GM19239 (cell line): ENCODE data around the gene POP7.
A peak's percentile ranks its signal among the peaks of the same experiment; 100 is the strongest.
"Not testable (repeated sequence)": the region's sequence is repeated elsewhere in the genome, so short reads cannot be mapped to it uniquely, and the experiment has no call there.

Source experiments
- DNase-seq: peaks from one replicate; pipeline ENCODE4 v3.0.0; 2011; ENCODE audit warnings: low spot score; ENCODE audit not compliant: insufficient read length
- FAIRE-seq: peaks from 2 replicates; lab custom pipeline; 2011; peaks lifted over from hg19 to GRCh38; lab: Jason Lieb, UNC

Gene POP7

GRCh38 chr7:100705753-100706671 is at the start of gene POP7:
TSS of gene POP7 (plus strand) at chr7:100706121. CDS start at chr7:100706831, 710 bp downstream.
- peak; percentile 96 for FAIRE-seq
- peak; percentile 91 for DNase-seq

DNA sequence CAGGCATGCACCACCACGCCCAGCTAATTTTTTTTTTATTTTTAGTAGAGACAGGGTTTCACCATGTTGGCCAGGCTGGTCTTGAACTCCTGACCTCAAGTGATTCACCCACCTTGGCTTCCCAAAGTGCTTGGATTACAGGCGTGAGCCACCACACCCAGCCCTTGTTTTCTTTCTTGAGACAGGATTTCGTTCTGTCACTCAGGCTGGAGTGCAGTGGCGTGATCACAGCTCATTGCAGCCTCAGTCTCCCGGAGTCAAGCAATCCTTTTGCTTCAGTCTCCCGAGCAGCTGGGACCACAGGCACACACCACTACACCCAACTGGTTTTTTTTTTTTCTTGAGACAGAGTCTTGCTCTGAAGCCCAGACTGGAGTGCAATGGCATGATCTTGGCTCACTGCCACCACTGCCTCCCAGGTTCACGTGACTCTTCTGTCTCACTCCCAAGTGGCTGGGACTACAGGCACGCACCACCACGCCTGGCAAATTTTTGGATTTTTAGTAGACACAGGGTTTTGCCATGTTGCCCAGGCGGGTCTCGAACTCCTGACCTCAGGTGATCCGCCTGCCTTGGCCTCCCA is 43.6 kb upstream of the POP7 start:
- DNase-seq, FAIRE-seq: not testable (repeated sequence)

GRCh38 chr7:100665168-100665726 is 40.7 kb upstream of the POP7 start:
- DNase-seq: no peak
- no peak for FAIRE-seq

- DNase-seq: no peak
- no peak for FAIRE-seq
Observed at GRCh38 chr7:100667331-100668068, 38.4 kb upstream of the POP7 start.

DNA sequence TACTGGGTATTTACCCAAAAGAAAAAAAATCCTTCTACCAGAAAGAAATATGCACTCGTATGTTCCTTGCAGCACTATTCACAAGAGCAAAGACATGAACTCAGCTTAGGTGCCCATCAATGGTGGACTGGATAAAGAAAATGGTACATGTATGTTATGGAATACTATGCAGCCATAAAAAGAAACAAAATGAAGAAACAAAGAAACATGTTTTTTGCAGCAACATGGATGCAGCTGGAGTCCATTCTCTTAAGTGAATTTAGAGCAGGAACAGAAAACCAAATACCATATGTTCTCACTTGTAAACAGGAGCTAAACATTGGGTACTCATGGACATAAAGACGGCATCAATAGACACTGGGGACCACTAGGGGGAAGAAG is 37.9 kb upstream of the POP7 start:
- no peak for FAIRE-seq
- DNase-seq: no peak

DNA sequence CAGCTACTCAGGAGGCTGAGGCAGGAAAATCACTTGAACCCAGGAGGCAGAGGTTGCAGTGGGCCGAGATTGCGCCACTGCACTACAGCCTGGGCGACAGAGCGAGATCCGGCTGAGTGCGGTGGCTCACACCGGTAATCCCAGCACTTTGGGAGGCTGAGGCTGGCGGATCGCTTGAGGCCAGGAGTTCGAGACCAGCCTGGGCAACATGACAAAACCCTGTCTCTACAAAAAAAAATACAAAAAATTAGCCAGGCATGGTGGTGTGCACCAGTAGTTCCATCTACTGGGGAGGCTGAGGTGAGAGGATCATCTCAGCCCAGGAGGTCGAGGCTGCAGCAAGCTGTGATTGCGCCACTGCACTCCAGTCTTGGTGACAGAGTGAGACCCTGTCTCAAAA is 36.8 kb upstream of the POP7 start:
- DNase-seq, FAIRE-seq: not testable (repeated sequence)

DNA sequence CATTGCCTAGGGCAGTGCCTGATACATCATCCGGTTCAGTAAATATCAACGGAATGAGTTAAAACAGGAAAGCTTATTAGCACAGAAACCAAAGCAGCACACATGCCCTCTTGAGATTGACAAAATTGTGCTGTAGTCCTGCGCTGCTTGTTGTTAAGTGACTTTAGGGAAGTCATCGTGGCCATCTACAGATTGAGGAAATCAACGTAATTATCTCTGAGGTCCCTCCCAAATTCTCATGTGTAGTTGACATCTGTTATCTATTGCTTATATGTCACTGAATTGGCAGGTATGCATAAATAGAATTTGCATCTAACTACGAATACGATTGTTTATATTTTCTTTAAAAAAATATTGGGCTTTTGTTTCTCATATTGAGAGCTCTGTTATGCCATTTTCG is 35.8 kb upstream of the POP7 start:
- FAIRE-seq (no peak), DNase-seq (no peak)

GRCh38 chr7:100671353-100672327 is 34.3 kb upstream of the POP7 start:
- FAIRE-seq (no peak), DNase-seq (no peak)

- peak; percentile 98 for FAIRE-seq
Observed at GRCh38 chr7:100673302-100673941, 32.5 kb upstream of the POP7 start, which contains the start of gene GNB2. TSS of gene GNB2 (plus strand) at chr7:100673740. CDS start at chr7:100676266, 2,526 bp downstream.

GRCh38 chr7:100673942-100674410 is 31.9 kb upstream of the POP7 start:
- FAIRE-seq (no peak), DNase-seq (no peak)

More at GRCh38 chr7:100673302-100673941, 32.5 kb upstream of the POP7 start, which contains the start of gene GNB2:
- DNase-seq: peak; percentile 91

- FAIRE-seq: no peak
- DNase-seq: no peak
Observed at GRCh38 chr7:100674411-100675104, 31.4 kb upstream of the POP7 start.

DNA sequence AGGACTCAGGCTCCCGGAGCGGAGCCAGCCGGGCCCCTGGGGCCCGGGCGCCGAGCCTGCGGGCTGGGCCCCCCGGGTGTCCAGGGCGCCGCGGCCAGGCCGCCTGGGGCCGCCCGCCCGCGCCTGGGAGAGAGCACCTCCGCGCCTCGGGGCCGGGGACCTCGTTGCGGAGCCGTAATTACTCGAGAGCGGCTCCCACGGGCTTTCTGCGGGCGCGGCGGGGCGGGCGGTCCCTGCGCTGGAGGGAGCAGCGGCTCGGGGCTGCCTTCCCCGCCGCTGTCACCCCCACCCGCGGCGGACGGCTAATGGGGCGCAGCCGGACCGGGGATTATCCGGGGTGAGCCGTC is 30.8 kb upstream of the POP7 start:
- FAIRE-seq: no peak
- no peak for DNase-seq

GRCh38 chr7:100675581-100676350 is 30.2 kb upstream of the POP7 start:
- DNase-seq (peak; percentile 86), FAIRE-seq (peak; percentile 18)

DNA sequence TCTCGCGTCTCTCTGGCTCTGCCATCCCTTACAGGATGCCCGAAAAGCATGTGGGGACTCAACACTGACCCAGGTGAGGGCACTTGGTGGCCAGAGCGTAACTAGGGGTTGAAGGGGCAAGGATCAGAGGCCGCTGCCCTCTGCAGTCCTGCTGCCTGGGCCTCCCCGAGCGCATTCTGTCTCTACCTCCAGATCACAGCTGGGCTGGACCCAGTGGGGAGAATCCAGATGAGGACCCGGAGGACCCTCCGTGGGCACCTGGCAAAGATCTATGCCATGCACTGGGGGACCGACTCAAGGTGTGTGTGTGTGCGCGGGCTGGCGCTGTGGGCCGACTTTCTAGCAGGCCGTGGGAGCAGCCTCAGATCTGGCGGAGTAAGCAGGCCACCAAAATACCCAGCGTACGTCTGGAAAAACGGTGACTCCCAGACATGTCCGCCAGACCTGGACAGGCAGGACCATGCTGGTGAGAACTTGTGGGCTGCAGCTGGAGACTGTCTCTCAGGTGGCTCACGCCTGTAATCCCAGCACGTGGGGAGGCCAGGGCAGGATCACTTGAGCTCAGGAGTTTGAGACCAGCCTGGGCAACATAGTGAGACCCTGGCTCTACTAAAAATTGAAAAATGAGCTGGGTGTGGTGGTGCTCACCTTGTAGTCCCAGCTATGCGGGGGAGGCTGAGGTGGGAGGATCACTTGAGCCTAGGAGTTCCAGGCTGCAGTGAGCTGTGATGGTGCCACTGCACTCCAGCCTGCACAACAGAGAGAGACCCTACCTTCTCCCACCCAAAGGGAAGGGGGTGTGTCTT is 29.2 kb upstream of the POP7 start:
- FAIRE-seq (no peak), DNase-seq (peak; percentile 4)

DNA sequence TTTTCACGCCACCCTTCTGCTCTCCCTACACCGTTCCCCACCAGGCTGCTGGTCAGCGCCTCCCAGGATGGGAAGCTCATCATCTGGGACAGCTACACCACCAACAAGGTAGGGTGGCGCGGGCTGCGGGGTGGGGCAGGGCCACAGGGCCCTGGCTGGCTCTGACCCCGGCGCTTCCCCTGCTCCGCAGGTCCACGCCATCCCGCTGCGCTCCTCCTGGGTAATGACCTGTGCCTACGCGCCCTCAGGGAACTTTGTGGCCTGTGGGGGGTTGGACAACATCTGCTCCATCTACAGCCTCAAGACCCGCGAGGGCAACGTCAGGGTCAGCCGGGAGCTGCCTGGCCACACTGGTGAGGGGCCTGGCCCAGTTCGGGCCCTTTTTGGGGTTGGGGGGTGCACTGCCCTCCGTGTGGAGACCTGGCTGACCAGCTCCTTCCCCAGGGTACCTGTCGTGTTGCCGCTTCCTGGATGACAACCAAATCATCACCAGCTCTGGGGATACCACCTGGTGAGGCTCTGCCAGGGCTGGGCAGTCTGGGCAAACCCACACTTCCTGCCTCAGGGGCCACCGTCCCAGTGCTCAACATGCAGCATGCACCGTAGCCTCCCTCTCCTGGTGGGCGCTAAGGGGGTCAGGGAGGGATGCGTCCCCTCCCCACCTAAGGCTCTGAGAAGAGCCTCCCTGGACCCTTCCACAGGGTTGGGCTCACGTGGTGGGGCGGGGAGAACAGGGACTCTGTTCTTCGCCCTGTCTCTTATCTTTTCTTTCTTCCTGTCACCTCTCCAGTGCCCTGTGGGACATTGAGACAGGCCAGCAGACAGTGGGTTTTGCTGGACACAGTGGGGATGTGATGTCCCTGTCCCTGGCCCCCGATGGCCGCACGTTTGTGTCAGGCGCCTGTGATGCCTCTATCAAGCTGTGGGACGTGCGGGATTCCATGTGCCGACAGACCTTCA is 28.3 kb upstream of the POP7 start:
- DNase-seq: peak; percentile 4
- FAIRE-seq: no peak
